22Rv1 (cell line): ENCODE results near the gene MINAR2.

Experiments
- H3K27ac ChIP-seq: fragments of 450-650 bp; 2 replicates; pipeline ENCODE4 v1.5.1; 2017
- ZFX ChIP-seq: fragments of 450-650 bp; IDR thresholded peaks from 2 replicates; pipeline ENCODE4 v1.6.1; 2017; ENCODE audit warnings: antibody characterized with exemption, borderline replicate concordance
- TF ChIP-seq, protein P1 (sequence below): fragments of 450-650 bp; IDR thresholded peaks from 2 replicates; pipeline ENCODE4 v1.5.1; 2017; ENCODE audit warnings: mild to moderate bottlenecking

Gene MINAR2, protein sequence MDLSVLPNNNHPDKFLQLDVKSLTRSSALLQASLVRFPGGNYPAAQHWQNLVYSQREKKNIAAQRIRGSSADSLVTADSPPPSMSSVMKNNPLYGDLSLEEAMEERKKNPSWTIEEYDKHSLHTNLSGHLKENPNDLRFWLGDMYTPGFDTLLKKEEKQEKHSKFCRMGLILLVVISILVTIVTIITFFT

DNA sequence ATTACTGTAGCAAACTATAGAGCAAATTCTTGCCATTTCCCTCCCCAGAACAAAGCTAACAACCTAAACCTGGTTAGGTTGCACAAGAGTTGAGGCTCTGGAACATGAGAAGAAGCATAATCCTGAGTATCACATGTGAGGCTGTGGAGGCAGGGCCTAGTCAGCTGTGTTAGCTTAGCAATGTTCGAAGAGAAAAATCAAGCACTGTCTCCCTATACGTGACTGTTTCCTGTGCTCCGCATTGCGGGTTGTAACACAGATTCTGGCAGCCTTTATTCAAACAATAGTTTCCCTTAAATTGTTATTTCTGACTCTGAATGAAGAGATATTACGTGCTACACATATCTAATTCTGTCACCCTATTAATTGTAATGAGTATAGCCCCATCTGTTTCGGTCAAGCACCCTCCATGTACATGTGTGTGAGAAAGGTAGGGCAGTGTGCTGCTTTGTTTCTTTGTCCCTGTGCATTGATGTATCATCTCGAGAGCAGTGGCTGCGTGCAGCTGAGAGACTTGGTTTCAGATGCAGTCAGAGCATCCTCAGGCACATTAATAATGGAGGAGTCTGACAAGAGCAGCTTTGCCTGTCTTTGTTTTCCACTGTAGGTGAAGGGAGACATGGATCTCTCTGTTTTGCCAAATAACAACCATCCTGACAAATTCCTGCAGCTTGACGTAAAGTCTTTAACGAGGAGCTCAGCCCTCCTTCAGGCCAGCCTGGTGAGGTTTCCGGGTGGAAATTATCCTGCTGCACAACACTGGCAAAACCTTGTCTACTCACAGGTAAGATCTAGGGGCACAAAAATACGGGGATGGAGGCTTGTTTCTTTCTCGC is at the start of gene MINAR2:
TSS of gene MINAR2 (plus strand) at position 523 of the 836 bp plus-strand sequence. CDS start at position 620, 97 bp downstream.
- no peak within 1 kb of the TSS for H3K27ac ChIP-seq
- no peak for TF ChIP-seq ZFX
- TF ChIP-seq, protein P1, sequence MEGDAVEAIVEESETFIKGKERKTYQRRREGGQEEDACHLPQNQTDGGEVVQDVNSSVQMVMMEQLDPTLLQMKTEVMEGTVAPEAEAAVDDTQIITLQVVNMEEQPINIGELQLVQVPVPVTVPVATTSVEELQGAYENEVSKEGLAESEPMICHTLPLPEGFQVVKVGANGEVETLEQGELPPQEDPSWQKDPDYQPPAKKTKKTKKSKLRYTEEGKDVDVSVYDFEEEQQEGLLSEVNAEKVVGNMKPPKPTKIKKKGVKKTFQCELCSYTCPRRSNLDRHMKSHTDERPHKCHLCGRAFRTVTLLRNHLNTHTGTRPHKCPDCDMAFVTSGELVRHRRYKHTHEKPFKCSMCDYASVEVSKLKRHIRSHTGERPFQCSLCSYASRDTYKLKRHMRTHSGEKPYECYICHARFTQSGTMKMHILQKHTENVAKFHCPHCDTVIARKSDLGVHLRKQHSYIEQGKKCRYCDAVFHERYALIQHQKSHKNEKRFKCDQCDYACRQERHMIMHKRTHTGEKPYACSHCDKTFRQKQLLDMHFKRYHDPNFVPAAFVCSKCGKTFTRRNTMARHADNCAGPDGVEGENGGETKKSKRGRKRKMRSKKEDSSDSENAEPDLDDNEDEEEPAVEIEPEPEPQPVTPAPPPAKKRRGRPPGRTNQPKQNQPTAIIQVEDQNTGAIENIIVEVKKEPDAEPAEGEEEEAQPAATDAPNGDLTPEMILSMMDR = no peak

DNA sequence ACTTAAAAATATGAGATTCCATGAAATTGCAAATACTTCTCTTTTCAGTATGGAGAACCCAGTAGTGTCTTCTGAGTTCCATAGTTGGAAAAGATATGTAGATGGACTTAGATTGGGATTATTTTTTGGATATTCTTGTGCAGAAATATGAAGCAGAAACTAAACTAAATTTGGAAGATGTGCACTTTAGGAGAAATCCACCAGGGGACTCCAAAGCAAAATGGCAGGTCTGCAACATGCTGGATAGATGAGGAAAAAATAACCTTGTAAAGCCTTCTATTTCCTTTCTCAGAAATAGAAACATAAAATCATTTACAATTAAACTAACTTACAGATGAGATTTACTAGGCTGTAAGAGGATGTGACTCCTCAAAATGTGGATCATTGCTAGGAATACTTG is 49.2 kb upstream of the MINAR2 start:
- H3K27ac ChIP-seq = no peak overlapping the region
- TF ChIP-seq, protein P1 = peak; percentile 20; the same call in 1 of the 2 replicates
- TF ChIP-seq ZFX = no peak

DNA sequence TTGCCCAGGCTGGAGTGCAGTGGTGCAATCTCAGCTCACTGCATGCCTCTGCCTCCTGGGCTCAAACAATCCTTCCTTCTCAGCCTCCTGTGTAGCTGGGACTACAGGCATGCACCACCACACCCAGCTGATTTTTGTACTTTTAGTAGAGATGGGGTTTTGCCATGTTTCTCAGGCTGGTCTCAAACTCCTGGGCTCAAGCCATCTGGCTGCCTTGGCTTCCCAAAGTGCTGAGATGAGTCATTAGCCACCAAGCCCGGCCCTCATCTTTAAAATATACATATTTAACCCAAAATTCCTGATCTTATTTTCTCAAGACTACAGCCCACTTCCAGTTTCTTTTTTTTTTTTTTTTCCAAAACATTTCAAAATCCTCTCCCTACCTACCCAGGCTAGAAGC is 31.7 kb upstream of the MINAR2 start:
- TF ChIP-seq, protein P1 = no peak
- no peak for TF ChIP-seq ZFX
- no peak overlapping the region for H3K27ac ChIP-seq

DNA sequence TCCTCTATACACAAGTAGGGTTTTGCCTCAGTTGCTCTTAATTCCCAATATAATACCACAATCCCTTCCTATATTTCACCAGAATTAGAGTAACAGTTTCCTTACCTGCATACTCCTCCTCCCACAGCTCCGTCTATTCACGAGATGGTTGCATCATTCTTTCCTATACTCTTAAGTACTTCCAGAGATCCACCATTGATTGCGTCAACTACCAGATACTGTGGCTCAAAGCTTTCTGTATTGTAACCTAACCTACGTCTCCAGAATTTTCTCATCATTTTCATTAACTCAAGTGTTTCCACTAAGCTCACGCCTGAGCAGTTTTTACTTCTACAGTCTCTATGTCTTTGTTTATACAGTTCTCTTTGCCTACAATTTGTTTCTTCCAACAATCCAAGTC is 31.2 kb upstream of the MINAR2 start:
- TF ChIP-seq, protein P1 = no peak
- TF ChIP-seq ZFX = no peak
- H3K27ac ChIP-seq = no peak overlapping the region

DNA sequence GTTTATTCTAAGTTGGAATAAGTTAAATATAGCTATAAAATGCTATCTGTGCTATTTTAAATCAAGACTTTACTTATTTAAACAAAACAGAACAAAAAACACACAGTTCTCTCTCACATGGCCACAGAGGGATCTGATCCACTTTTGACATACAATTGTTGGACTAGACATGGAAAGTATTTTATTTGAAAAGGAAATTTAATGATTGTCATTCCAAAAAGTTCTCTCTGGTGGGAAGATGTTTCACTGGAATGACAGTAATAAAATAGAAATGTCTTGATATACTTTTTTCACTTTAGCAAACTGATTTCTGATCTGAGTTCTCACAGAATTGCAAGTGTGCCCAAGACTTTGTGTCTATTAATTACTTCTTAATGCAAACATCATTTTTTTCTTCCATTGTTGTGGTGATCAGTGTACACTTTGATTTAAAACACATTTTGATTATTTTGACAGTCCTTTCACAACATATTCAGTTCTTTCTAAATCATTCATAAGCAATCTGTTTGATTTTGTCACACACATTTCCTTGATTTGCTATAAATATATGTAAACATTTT is 30.1 kb upstream of the MINAR2 start:
- TF ChIP-seq, protein P1 = no peak
- no peak for TF ChIP-seq ZFX

GRCh38 chr5:129718471-129719090 is 29.3 kb upstream of the MINAR2 start:
- H3K27ac ChIP-seq = no peak overlapping the region
- no peak for TF ChIP-seq ZFX
- TF ChIP-seq, protein P1 = no peak

More for the DNA sequence above, 30.1 kb upstream of the MINAR2 start:
- H3K27ac ChIP-seq = no peak overlapping the region
